Panc1 (cell line): ENCODE measurements around the gene PDE10A. TPM values are rescaled to one million over a fixed set of nuclear protein-coding genes. Genes with fewer than 3 reads are reported as not detected.
A peak's percentile ranks its signal among the peaks of the same experiment; 100 is the strongest.

Experiments used
- ATAC-seq: fragments of 200-7000 bp; cut with Tn5 transposase; 2 replicates; pipeline ENCODE4 v1.9.1; 2020; ENCODE audit warnings: mild to moderate bottlenecking, moderate library complexity
- BruUV-seq: library from RNA; stranded (reverse); fragments of 400-500 nt; replicated peaks from 2 replicates; lab custom pipeline; 2021; lab: Mats Ljungman, UMichigan
- CTCF ChIA-PET: fragments of 300-600 bp; sonication (Branson Sonifier 250); formaldehyde crosslinking; loops from one replicate; lab custom pipeline; 2022; ENCODE audit warnings: antibody characterized with exemption; lab: Charles Lee
- POLR2A ChIA-PET: fragments of 300-600 bp; sonication (Branson Sonifier 250); formaldehyde crosslinking; loops from one replicate; lab custom pipeline; 2022; ENCODE audit warnings: antibody characterized with exemption; lab: Charles Lee
- DNase-seq: peaks from one replicate; pipeline ENCODE4 v3.0.0-alpha.2; 2010; ENCODE audit warnings: low read depth, low spot score
- H3K27ac ChIP-seq: 2 replicates; pipeline ENCODE4 v1.5.1; 2011; ENCODE audit warnings: mild to moderate bottlenecking, low read length, inconsistent platforms
- H3K27me3 ChIP-seq: fragments of 200-500 bp; sonication (Bioruptor generic); 2 replicates; pipeline ENCODE4 v1.6.0; 2014; ENCODE audit warnings: low read length, inconsistent platforms; ENCODE audit not compliant: control insufficient read depth, insufficient read depth
- H3K36me3 ChIP-seq: fragments of 200-500 bp; sonication (Bioruptor generic); 2 replicates; pipeline ENCODE4 v1.5.1; 2014; ENCODE audit warnings: inconsistent platforms, mild to moderate bottlenecking, low read length, moderate library complexity; ENCODE audit not compliant: control insufficient read depth, insufficient read depth
- H3K4me1 ChIP-seq: 2 replicates; pipeline ENCODE4 v1.5.1; 2011; ENCODE audit warnings: inconsistent platforms, mild to moderate bottlenecking, low read length, moderate library complexity; ENCODE audit not compliant: control insufficient read depth, insufficient read depth
- H3K4me3 ChIP-seq, 2 experiments: 2 replicates each; pipeline ENCODE4 v1.5.1; 2011 to 2012; ENCODE audit warnings: low read depth in 2 of 2, low read length in 2 of 2, mild to moderate bottlenecking in 2 of 2, inconsistent platforms in 1 of 2, moderate library complexity in 1 of 2
- H3K9me3 ChIP-seq: fragments of 200-500 bp; sonication (Bioruptor generic); 2 replicates; pipeline ENCODE4 v1.5.1; 2014; ENCODE audit warnings: low read depth, mild to moderate bottlenecking, inconsistent platforms, low read length, moderate library complexity; ENCODE audit not compliant: control insufficient read depth, insufficient read depth
- POLR2AphosphoS5 ChIP-seq: IDR thresholded peaks from 2 replicates; pipeline ENCODE4 v1.6.1; 2012; ENCODE audit warnings: mild to moderate bottlenecking, low read depth, low read length, moderate library complexity
- SIN3A ChIP-seq: IDR thresholded peaks from 2 replicates; pipeline ENCODE4 v1.6.1; 2012; ENCODE audit warnings: low read depth, mild to moderate bottlenecking, low read length, moderate library complexity, borderline replicate concordance; ENCODE audit not compliant: insufficient read depth
- TCF7L2 ChIP-seq: IDR thresholded peaks from 2 replicates; pipeline ENCODE4 v1.6.1; 2011; ENCODE audit warnings: mild to moderate bottlenecking, low read depth, low read length, inconsistent platforms
- in situ Hi-C: cut with HindIII; loops from 2 replicates; pipeline ENCODE4 v1.10.0; 2016; ENCODE audit warnings: low sequenced_read_pairs, low pct_unique_long_range_greater_than_20kb
- intact Hi-C: fragments of 100-400 bp; cut with micrococcal nuclease; formaldehyde crosslinking; loops from one replicate; pipeline ENCODE4 v1.10.0; 2022; ENCODE audit not compliant: unreplicated experiment
- total RNA-seq: library from RNA; stranded (reverse); gene quantifications from one replicate; pipeline ENCODE4 v1.2.1, GENCODE V29; 2021; ENCODE audit not compliant: unreplicated experiment
- TF ChIP-seq, protein P1 (sequence below), 2 experiments: IDR thresholded peaks; 2 replicates each; pipeline ENCODE4 v1.6.1; 2011 to 2012; ENCODE audit warnings: low read depth in 2 of 2, control low read depth in 1 of 2, low read length in 1 of 2, mild to moderate bottlenecking in 1 of 2, moderate library complexity in 1 of 2; ENCODE audit not compliant: insufficient read depth in 1 of 2
- TF ChIP-seq, protein P2 (sequence below): fragments of 450-650 bp; IDR thresholded peaks from 2 replicates; pipeline ENCODE4 v1.5.1; 2017; ENCODE audit warnings: mild to moderate bottlenecking

Gene PDE10A
- total RNA-seq, 1 experiment from 2014 or later = 27.8 TPM

DNA sequence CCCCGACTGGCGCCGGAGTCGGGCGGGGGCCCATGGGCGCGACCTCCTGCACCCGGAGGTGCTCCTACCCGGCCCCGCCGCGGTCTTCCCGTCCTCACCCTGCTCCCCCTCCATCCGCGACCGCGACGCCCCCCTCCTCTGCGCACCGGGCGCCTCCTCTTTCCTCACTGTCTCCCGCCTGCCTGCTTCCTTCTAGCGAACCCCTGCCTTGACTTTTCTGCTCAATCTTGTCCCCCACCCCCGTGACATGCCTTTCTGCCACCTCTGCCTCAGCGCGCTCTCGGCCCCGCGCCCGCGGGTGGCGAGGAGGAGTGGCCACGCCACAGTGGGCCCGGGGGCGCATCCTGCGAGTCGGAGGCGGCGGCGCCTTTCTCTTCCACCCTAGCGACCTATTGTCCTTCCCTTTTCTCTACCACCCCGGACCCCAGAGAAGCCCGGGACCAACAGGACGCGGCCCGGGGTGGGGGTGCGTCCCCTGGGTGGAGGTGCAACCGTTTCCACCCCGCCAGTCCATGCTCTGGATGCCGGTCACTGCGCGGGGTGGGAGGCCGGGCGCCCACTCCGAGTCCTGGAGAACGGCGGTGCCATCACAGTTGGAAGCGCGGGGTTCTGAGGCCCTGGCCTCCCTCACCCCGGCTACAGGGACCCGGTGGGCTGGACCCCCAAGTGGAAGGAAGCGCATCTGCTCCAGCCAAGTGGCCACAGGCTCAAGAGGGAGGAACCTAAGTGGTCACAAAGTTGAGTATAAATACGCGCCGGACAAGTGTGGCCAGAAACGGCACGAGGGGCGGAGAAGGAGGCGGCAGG is 2.0 kb downstream of the PDE10A start:
- peak overlapping the region; percentile 75 to 82 for H3K4me3 ChIP-seq
- TF ChIP-seq SIN3A = no peak
- H3K9me3 ChIP-seq = no peaks in the 10 kb centered on the region
- H3K27ac ChIP-seq = peak overlapping the region; percentile 85
- ChIA-PET POLR2A (no interaction called here), CTCF (no interaction called here)
- no peaks in the 10 kb centered on the region; the same call in 1 of the 2 replicates for H3K36me3 ChIP-seq
- in situ Hi-C loops = no loop called here
- no peak for ATAC-seq
- intact Hi-C loops = loop anchor here (5.0 kb wide), 1 partner anchor 219 kb away; no protein-coding TSS in a partner anchor
- no peaks in the 10 kb centered on the region for H3K27me3 ChIP-seq
- DNase-seq = no peak
- no TSS peak for BruUV-seq
- H3K4me1 ChIP-seq = peaks cover 49% of the 10 kb centered on the region

DNA sequence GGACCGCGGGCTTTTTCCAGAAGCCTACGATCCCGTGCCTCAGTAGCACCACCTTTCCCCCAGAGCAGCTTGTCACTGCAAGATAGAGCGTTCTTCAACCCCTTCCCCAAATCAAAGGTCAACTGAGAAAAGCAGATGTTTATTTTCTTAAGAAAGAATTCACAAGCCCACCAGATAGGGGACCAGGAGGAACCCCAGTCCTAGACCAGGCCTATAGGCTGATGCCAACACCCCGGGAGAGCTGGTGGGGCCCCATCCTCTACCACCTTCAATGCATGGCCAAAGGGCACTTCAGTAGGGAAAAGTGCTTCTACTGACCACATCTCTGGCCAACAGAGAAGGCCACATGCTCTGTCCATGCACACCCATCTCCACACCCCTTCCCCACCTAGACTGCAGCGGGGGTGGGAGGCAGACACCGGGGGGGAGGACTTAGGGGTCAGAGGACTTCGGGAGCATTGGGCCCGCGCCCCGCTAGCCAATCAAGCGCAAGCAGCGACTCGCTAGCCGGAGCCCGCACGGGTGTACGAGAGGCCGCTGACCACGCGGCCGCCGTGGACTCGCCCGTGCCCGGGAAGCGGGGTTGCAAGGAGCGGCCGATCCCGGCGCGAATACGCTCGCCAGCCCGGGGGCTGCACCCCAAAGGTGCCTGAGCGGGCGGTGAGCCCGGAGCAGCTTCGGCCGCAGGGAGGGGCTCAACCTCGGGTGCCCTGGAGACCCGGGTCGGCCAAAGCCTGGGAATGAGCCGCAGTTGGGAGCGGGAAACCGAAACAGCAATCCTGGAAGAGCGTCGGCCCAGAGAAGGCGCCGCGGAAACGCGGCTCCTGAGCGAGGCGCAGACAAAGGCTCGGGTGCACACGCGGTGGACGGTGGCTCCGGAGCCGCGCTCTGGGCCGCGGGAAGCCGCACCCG is 2.8 kb downstream of the PDE10A start:
- ATAC-seq (no peak), DNase-seq (no peak)
- POLR2A ChIA-PET = no interaction called here
- in situ Hi-C loops (no loop called here), intact Hi-C loops (loop anchor here (5.0 kb wide), 1 partner anchor 218 kb away; no protein-coding TSS in a partner anchor)
- no TSS peak for BruUV-seq
- Histone ChIP-seq H3K27ac (peak overlapping the region; percentile 85), H3K9me3 (no peaks in the 10 kb centered on the region), H3K4me3 (peak overlapping the region; percentile 75 to 82), H3K27me3 (no peaks in the 10 kb centered on the region), H3K4me1 (peaks cover 45% of the 10 kb centered on the region), H3K36me3 (no peaks in the 10 kb centered on the region; the same call in 1 of the 2 replicates)
- CTCF ChIA-PET = no interaction called here
- TF ChIP-seq SIN3A (no peak), POLR2AphosphoS5 (no peak), TCF7L2 (no peak)
- TF ChIP-seq, protein P1, sequence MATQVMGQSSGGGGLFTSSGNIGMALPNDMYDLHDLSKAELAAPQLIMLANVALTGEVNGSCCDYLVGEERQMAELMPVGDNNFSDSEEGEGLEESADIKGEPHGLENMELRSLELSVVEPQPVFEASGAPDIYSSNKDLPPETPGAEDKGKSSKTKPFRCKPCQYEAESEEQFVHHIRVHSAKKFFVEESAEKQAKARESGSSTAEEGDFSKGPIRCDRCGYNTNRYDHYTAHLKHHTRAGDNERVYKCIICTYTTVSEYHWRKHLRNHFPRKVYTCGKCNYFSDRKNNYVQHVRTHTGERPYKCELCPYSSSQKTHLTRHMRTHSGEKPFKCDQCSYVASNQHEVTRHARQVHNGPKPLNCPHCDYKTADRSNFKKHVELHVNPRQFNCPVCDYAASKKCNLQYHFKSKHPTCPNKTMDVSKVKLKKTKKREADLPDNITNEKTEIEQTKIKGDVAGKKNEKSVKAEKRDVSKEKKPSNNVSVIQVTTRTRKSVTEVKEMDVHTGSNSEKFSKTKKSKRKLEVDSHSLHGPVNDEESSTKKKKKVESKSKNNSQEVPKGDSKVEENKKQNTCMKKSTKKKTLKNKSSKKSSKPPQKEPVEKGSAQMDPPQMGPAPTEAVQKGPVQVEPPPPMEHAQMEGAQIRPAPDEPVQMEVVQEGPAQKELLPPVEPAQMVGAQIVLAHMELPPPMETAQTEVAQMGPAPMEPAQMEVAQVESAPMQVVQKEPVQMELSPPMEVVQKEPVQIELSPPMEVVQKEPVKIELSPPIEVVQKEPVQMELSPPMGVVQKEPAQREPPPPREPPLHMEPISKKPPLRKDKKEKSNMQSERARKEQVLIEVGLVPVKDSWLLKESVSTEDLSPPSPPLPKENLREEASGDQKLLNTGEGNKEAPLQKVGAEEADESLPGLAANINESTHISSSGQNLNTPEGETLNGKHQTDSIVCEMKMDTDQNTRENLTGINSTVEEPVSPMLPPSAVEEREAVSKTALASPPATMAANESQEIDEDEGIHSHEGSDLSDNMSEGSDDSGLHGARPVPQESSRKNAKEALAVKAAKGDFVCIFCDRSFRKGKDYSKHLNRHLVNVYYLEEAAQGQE (IDR thresholded peaks at IDR 0.05; ENCODE audit: insufficient read depth in 1 of 2, low read depth in 2 of 2, low read length in 1 of 2) = no peak
- TF ChIP-seq, protein P2, sequence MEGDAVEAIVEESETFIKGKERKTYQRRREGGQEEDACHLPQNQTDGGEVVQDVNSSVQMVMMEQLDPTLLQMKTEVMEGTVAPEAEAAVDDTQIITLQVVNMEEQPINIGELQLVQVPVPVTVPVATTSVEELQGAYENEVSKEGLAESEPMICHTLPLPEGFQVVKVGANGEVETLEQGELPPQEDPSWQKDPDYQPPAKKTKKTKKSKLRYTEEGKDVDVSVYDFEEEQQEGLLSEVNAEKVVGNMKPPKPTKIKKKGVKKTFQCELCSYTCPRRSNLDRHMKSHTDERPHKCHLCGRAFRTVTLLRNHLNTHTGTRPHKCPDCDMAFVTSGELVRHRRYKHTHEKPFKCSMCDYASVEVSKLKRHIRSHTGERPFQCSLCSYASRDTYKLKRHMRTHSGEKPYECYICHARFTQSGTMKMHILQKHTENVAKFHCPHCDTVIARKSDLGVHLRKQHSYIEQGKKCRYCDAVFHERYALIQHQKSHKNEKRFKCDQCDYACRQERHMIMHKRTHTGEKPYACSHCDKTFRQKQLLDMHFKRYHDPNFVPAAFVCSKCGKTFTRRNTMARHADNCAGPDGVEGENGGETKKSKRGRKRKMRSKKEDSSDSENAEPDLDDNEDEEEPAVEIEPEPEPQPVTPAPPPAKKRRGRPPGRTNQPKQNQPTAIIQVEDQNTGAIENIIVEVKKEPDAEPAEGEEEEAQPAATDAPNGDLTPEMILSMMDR = no peak
